H7 (cell line): ENCODE data around the gene IL12RB2. TPM values are rescaled to one million over a fixed set of nuclear protein-coding genes. Genes with fewer than 3 reads are reported as not detected.
"Not testable (repeated sequence)": the region's sequence is repeated elsewhere in the genome, so short reads cannot be mapped to it uniquely, and the experiment has no call there.

ENCODE experiments used
- DNase-seq: peaks from one replicate; pipeline ENCODE4 v3.0.0; 2012
- H3K27me3 ChIP-seq: 2 replicates; pipeline ENCODE4 v1.6.0; 2011; ENCODE audit warnings: mild to moderate bottlenecking, low read length; ENCODE audit not compliant: control insufficient read depth, insufficient read depth
- H3K36me3 ChIP-seq: replicated peaks from 2 replicates; pipeline ENCODE4 v1.5.1; 2011; ENCODE audit warnings: low read length; ENCODE audit not compliant: control insufficient read depth, insufficient read depth
- H3K4me3 ChIP-seq: 2 replicates; pipeline ENCODE4 v1.5.1; 2011; ENCODE audit warnings: low read depth, mild to moderate bottlenecking, control low read depth, low read length, moderate library complexity; ENCODE audit not compliant: insufficient read depth
- total RNA-seq: library from RNA; depleted of rRNA; stranded (reverse); fragments of >200 nt; shearing (Covaris generic); gene quantifications from 2 replicates; pipeline ENCODE4 v1.2.3, GENCODE V29; 2014; rRNA removed

Gene IL12RB2
- total RNA-seq, 1 experiment from 2014 or later, result 0.45 TPM

GRCh38 chr1:67434491-67434890 is 126.8 kb downstream of the IL12RB2 start:
- Histone ChIP-seq H3K27me3 (no peaks in the 10 kb centered on the region), H3K36me3 (peaks cover under 1% of the 10 kb centered on the region; the same call in 1 of the 2 replicates), H3K4me3 (no peak overlapping the region)
- no peak for DNase-seq

GRCh38 chr1:67436511-67437055 is 128.9 kb downstream of the IL12RB2 start:
- DNase-seq, result no peak
- no peaks in the 10 kb centered on the region for H3K36me3 ChIP-seq
- no peaks in the 10 kb centered on the region for H3K27me3 ChIP-seq
- no peak overlapping the region for H3K4me3 ChIP-seq

DNA sequence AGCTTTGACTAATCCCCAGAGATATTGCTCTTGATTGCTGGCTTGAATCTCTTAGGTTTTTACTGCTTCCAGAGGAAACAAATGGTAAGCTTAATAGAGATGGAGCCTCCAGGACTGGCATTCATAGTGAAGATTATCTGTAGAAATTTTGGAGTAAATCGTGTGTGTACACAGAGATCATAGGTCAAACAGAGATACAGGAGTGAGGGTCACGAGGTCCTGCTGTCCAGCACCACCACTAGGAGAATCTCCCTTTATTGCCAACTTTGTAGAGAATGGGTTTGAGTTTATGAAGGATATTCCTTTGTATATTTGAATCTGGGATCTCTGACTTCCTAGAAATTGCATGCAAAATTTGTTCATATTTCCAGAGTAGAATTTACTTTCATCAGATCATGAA is 130.3 kb downstream of the IL12RB2 start:
- H3K4me3 ChIP-seq, result no peak overlapping the region
- no peak for DNase-seq
- no peaks in the 10 kb centered on the region for H3K27me3 ChIP-seq
- H3K36me3 ChIP-seq, result no peaks in the 10 kb centered on the region

- Histone ChIP-seq H3K36me3 (no peaks in the 10 kb centered on the region), H3K27me3 (no peaks in the 10 kb centered on the region), H3K4me3 (no peak overlapping the region)
- no peak for DNase-seq
Observed at GRCh38 chr1:67439277-67440029, 131.8 kb downstream of the IL12RB2 start.

DNA sequence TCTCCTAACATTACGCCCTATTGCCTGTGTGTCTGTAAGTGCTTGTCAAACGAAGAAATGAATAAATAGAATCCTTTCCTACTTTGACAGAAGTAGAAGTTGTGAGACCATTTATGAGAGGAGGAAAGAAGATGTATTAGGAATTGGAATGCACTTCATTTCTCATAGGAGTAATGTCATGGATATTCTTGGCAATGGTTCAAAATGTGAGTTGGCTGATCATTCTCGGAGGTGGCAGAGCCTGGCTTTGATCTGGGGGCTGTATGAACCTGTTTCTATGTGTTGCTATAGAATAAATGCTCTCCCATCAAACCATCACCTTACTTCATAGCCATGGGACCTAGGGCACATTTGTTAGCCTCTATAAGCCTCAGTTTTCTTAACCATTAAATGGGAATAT is 132.7 kb downstream of the IL12RB2 start:
- no peaks in the 10 kb centered on the region for H3K36me3 ChIP-seq
- no peak for DNase-seq
- no peaks in the 10 kb centered on the region for H3K27me3 ChIP-seq
- H3K4me3 ChIP-seq, result no peak overlapping the region

DNA sequence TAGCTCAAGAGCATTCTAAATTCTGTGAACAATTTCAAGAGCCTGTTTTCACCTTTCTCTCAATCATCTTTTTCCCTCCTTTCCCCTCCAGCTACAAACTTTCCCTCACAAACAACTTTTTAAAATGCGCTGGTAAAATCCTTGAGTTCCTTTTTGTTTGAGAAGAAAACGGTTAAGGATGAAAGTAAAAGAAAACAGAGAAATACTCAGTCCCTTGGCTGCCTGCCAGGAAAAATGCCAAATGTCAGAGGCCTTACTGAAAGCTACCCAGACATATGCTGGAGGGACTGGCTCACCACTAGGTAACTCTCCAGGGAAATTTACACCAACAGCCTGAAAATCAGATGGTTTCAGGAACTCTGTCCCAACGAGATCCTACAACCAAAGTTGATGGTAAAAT is 133.5 kb downstream of the IL12RB2 start:
- DNase-seq, result no peak
- Histone ChIP-seq H3K4me3 (no peak overlapping the region), H3K36me3 (no peaks in the 10 kb centered on the region), H3K27me3 (no peaks in the 10 kb centered on the region)

DNA sequence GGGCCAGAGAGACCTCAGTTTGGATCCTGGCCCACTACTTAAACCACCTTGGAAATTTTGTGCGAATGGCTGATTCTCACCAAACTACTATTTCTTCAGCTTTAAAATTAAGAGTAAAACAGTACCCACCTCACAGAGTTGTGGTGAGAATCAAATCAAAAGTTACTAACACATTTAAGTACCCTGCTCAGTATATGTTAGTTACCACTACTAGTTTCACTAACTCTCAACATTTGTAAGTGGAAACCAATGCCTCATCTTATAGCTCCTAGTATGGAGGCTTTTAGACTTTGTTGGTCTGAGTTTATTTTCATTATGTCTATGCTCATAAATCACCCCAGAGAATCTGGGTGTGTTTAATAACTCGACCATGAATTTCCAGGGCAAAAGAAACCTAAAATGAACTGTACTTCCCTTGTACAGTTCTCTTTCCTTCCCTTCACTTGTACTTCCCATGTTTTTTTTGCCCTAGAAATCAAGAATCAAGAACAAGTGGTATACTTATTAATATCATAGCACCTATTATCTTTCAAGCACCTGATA is 134.1 kb downstream of the IL12RB2 start:
- Histone ChIP-seq H3K27me3 (no peaks in the 10 kb centered on the region), H3K36me3 (no peaks in the 10 kb centered on the region), H3K4me3 (no peak overlapping the region)
- DNase-seq, result no peak

GRCh38 chr1:67446014-67446413 is 138.3 kb downstream of the IL12RB2 start:
- not testable (repeated sequence) for DNase-seq, H3K27me3 ChIP-seq, H3K4me3 ChIP-seq, H3K36me3 ChIP-seq

Other genes with a start within 250 kb of the IL12RB2 start
- not detected in 2 replicates for gene C1orf141, start 172.9 kb upstream of the IL12RB2 start, total RNA-seq
- not detected in 2 replicates for gene IL23R, start 141.4 kb upstream of the IL12RB2 start, total RNA-seq
- 372 and 484 TPM in 2 replicates for gene SERBP1, start 122.5 kb downstream of the IL12RB2 start, total RNA-seq